GM13976 (cell line): Measurements from ENCODE around the gene LYPD4.

Source experiments
- DNase-seq: peaks from one replicate; pipeline ENCODE4 v3.0.0; 2012; ENCODE audit warnings: low spot score
- in situ Hi-C: fragments of 300-500 bp; cut with MboI; formaldehyde crosslinking; loops from one replicate; pipeline ENCODE4 v1.12.0; 2022; ENCODE audit warnings: low sequenced_read_pairs, mixed read lengths, inconsistent platforms; ENCODE audit not compliant: unreplicated experiment
- TF ChIP-seq, protein P1 (sequence below): IDR thresholded peaks from 2 replicates; pipeline ENCODE4 v1.5.1; 2012; ENCODE audit warnings: borderline replicate concordance, mild to moderate bottlenecking; ENCODE audit not compliant: insufficient read depth; ENCODE audit errors: extremely low read depth, missing control alignments, control extremely low read depth

Gene LYPD4

DNA sequence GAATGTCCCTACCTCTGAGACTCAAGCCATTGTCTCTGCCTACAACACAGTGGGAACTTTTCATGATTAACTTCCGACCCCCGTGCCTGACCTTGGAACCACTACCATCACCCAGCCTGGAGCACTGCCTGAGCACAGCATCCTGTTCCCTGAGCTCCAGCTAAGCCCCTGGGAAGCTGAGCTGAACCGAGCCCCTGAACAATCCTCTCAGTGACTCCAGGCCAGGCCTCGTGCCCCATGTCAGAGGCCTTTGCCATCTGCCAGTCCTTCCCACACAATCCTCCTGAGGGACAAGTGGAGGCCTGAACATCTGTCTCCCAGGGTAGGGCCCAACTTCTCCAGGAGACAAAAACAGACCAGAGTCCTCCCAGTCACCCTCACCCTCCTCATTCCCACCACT is 30.6 kb downstream of the LYPD4 start:
- in situ Hi-C loops, result no loop called here
- TF ChIP-seq, protein P1, sequence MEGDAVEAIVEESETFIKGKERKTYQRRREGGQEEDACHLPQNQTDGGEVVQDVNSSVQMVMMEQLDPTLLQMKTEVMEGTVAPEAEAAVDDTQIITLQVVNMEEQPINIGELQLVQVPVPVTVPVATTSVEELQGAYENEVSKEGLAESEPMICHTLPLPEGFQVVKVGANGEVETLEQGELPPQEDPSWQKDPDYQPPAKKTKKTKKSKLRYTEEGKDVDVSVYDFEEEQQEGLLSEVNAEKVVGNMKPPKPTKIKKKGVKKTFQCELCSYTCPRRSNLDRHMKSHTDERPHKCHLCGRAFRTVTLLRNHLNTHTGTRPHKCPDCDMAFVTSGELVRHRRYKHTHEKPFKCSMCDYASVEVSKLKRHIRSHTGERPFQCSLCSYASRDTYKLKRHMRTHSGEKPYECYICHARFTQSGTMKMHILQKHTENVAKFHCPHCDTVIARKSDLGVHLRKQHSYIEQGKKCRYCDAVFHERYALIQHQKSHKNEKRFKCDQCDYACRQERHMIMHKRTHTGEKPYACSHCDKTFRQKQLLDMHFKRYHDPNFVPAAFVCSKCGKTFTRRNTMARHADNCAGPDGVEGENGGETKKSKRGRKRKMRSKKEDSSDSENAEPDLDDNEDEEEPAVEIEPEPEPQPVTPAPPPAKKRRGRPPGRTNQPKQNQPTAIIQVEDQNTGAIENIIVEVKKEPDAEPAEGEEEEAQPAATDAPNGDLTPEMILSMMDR, result no peak
- DNase-seq, result no peak

DNA sequence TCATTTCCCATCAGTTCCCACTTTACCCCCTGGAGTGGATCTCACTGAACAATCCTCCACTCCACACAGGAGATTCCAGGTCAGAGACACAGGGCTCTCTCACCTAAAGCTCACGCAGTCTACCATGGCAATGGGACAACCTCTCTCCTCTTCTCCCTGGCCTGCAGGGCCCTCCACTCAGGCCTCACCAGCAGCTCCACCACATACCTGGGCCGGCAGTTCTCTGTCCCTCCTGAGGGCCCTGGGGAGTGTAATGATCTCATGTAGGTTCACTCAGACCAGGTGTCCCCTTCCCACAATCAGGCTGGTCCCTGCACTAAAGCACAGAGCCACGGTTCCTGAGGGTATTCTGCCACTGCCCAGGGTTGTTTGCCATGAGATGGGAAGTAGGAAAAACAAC is 32.5 kb downstream of the LYPD4 start:
- in situ Hi-C loops, result no loop called here
- TF ChIP-seq, protein P1, result no peak
- DNase-seq, result no peak

DNA sequence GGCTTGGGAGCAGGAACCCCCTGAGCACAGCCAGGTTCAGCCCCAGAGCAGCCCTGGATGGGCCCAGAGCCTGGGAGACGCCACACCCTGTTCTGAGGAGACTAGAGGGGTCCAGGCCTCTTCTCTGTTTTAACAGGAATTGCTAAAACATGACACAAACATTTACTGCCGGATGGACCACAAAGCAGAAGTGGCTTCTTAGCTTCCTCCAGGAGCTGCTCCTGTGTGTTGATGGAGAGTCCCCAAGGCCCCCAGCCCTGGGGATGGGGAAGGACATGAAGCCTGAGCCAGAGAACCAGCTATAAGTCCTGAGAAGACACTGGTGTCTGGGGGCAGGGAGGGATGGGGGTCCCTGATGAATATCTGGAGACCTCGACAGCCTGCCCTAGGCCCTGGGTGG is 33.4 kb downstream of the LYPD4 start:
- in situ Hi-C loops, result no loop called here
- TF ChIP-seq, protein P1, result no peak
- peak; percentile 39 for DNase-seq

DNA sequence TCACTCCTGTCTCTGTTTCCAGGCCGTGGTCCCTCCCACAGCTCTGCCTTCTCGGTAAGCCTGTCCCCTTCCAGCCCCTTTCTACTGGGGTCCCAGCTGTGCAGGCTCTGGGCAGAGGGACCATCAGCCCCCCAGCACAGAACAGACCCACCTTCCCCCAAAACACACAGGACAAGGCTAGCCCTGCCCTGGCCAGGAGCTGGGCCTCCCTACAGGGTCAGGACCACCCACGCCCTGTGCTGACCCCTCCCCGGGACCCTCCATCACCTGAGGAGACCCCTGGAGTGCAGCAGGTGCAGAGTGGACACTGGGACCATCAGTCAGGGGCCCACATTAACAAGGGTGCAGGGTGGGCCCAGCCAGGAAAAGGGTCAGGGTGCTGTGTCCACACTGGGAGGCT is 34.2 kb downstream of the LYPD4 start:
- TF ChIP-seq, protein P1, result no peak
- DNase-seq, result no peak
- in situ Hi-C loops, result no loop called here

DNA sequence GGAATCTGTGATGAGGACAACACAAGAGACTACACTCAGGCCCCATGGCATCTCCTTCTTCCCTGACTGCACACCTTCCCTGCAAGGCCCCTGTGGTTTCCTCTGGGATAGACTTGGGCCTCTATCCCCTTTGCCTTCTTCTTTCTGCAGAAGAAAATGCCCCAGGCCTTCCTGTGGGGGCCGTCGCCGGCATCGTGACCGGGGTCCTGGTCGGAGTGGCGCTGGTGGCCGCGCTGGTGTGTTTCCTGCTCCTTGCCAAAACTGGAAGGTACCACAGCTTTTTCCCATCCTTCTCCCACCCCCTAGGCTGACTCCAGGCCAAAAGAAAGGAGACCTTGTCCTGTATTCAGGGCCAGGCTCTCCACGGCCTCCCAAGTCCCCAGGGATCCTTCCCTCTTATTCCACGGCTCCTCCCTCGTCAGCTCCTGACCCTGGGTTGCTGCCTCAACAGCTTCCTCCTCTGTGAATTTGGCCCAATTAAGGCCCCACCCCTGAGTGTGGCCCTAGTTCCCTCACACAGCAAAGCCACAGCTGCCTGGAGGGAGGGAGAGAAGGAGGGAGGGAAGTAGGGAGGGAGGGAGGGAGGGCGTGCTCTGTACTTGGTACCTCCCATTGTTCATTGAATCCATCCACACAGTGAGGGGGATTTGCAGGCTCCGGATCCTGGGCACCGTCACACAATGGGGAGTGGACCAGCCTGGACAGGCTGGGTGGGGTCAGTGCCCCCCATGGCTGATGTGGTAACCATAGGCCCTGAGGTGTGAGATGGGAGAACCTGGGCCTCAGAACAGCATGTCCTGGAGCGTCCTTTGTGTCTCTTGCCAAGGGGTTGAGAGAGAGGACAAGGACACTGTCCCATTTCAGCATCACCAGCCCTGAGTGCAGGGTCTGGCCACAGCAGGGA is 35.6 kb downstream of the LYPD4 start:
- in situ Hi-C loops, result no loop called here
- TF ChIP-seq, protein P1, result no peak
- DNase-seq, result no peak

DNA sequence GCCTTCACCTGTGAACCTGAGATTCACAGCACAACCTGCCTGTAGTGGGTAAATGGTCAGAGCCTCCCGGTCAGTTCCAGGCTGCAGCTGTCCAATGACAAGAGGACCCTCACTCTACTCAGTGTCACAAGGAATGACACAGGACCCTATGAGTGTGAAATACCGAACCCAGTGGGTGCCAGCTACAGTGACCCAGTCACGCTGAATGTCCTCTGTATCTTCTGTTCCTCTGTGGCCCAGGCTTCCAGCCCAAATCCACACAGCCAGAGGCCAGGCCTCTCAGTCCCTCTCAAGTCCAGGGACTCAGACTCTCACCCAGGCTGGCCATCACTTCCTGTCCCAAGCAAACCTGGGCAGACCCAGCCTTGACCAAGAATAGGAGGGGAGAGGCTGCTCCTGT is 37.3 kb downstream of the LYPD4 start:
- no peak for DNase-seq
- in situ Hi-C loops, result no loop called here
- TF ChIP-seq, protein P1, result no peak

DNA sequence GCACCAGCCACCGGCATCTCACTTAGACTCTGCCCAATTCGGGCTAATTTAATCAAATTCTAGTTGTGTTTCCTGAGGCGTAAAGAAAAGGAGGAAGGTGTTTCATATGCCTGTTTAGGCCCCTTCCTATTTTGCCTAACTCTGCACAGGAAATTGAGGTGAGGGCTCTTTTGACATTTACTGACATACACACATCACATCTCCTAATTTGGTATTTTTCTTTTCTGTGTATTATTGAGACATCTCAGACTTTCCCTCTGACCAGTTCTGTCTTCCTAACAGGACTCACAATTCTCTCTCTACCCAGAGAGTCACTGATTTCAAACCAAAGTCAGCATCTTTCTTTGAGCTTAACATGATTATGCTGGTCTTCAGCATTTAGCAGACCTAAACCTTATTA is 40.1 kb downstream of the LYPD4 start:
- in situ Hi-C loops, result no loop called here
- DNase-seq, result no peak
- TF ChIP-seq, protein P1, result no peak
